Renal cortex interstitium (tissue), 11 donors: ENCODE data around the gene GPATCH8. TPM values are rescaled to one million over a fixed set of nuclear protein-coding genes. Genes with fewer than 3 reads are reported as not detected.

Experiments used
- DNase-seq, 11 donors: peaks; one replicate each; pipeline ENCODE4 v3.0.0-alpha.2; 2013; ENCODE audit warnings: low read depth in 9 of 11, low spot score in 4 of 11; ENCODE audit errors: extremely low read depth in 1 of 11
- polyA plus RNA-seq, 3 donors: library from polyadenylated mRNA; unstranded; fragments of 120-200 nt; gene quantifications; one replicate each; pipeline ENCODE4 v1.2.1, GENCODE V29; 2013; ENCODE audit not compliant: insufficient read length in 3 of 3

The GPATCH8 gene
- polyA plus RNA-seq, 3 donors, result 41.5 to 54.5 (median 44.5) TPM

DNA sequence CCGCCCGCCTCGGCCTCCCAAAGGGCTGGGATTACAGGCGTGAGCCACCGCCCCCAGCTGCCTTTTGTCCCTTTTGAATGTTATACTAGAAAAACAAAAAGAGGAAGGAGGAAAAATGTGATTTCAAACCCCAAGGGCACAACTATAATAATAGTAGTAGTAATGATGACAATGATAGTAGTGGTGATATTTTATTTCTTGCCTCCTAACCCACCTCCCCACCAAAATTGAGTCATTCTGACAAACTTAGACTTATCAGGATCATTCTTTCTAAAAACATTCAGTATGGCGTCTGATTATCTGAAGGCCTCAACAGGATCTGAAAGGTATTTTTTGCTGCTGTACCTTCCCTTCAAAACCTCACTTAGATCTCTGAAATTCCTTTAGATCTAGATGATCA is 13.6 kb downstream of the GPATCH8 start:
- DNase-seq, result no peak

DNA sequence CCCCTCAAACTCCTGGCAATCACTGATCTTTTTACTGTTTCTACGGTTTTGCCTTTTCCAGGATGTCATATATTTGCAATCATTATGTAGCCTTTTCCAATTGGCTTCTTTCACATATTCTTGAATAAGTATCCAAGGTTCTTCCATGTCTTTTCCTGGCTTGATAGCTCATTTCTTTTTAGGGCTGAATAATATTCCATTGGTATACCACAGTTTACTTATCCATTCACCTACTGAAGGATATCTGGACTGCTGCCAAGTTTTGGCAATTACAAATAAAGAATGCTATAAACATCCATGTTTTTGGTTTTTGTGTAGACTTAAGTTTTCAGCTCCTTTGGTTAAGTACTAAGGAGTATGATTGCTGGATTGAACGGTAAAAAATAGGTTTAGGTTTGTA is 16.0 kb downstream of the GPATCH8 start:
- no peak for DNase-seq

DNA sequence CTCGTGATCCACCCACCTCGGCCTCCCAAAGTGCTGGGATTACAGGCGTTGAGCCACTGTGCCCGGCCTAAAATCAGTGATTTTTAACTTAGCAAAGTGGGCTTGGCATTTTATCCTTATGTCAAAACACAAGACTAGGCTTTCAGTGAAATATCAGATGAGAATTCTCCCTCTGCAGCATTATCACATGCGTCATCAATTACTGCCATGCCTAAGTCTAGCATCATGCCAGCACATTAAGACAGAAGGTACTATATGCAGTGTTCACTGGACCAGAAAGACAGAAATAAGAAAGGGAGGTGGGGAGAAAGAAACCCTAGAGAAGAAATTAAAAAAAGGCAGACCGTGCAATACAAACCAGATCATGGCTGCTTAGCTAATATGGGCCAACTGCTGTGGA is 29.8 kb downstream of the GPATCH8 start:
- DNase-seq, result no peak

- DNase-seq, result no peak
These were observed 33.5 kb downstream of the GPATCH8 start for GRCh38 chr17:44469676-44470075.

DNA sequence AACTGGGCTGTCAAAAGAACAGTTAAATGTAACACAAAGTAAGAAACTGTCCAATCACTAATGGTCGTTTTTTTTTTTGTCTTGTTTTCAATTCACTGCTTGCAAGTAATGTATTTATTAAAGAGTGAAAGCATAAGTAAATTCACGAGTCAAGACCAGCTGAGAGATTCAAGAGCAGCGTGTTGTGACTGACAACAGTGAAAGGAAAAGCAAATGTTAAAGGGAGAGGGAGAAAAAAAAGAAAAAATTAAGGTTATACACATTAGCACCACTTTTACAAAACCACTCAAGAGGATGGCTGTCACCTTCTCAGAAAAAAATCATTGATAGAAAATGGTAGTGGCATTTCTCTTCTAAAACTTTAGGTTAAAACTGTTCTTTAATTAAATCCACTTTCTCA is 36.1 kb downstream of the GPATCH8 start:
- no peak for DNase-seq

DNA sequence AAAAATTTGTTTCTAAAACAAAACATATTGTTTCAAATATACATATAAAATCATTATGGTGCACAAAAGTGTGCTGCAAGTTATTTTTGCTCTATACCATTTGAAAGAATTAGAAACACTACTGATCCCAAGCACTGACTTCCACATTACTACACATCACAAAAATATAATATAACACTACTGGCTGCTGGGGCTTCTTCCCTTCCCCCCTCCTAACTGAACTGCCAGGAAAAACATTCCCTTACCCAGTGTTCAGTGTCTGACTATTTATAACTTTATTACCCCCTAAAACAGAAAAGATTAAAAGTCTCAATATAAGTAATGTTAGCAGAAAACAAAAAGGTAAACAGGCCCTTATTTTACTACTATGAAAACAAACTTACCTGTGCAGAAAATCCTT is 36.9 kb downstream of the GPATCH8 start:
- no peak for DNase-seq

GRCh38 chr17:44465897-44466296 is 37.3 kb downstream of the GPATCH8 start:
- DNase-seq, result no peak

DNA sequence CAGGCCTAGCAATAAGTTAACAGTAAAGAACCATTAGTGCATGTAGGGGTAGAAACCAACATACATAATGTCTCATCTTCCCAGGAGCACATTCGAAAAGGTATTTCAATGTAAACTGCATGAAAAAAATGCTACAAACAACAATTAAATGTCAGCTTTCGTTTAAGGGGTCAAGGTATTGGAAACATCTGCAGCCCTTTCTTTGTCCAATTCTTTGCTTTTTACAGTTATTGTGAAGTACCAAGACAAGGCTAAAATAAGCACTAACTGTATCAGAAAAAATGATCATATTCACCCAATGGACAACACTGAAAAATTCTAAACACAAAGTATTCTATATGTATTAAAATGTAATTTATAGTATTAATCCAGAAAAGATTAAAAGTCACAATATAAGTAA is 37.9 kb downstream of the GPATCH8 start:
- DNase-seq, result no peak

DNA sequence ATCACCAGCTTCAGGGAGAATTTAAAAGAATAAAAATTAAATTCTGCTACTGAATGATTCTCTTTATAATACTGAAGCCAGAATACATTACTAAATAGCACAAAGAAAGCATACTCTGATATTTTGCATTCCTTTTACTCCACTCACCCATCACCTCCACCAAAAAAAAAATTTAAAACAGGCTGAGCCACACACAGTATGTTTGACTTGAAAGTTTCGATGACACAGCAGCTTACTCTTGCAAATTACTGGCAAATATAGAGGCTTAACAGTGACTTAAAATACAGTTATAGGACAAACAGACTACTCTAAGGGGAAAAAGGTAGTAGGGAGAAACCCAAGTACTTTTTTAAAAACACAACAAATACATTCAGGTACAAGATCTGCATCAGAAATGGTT is 39.2 kb downstream of the GPATCH8 start:
- DNase-seq, result no peak

GRCh38 chr17:44451832-44452231 is 51.4 kb downstream of the GPATCH8 start:
- DNase-seq, result no peak

DNA sequence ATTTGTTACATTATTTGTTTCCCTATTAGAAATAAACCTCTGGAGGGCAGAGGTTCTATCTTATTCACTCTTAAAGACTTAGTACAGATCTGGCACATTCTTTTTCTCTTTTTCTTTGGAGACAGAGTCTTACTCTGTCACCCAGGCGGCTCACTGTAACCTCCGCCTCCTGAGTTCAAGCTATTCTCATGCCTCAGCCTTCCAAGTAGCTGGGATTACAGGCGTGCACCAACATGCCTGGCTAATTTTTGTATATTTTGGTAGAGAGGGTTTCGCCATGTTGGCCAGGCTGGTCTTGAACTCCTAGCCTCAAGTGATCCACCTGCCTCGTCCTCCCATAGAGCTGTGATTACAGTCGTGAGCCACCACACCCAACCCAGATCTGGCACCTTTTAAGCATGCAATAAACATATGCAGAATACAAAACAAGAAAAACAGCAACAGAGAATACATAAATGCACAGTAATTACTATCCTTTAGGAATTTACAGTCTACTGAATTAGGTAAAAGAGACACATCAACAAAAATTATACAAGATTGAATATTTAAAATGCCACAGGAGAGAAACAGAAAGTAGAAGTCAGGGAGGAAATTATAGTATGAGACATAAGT is 52.1 kb downstream of the GPATCH8 start:
- no peak for DNase-seq

GRCh38 chr17:44448412-44448811 is 54.8 kb downstream of the GPATCH8 start:
- no peak for DNase-seq

DNA sequence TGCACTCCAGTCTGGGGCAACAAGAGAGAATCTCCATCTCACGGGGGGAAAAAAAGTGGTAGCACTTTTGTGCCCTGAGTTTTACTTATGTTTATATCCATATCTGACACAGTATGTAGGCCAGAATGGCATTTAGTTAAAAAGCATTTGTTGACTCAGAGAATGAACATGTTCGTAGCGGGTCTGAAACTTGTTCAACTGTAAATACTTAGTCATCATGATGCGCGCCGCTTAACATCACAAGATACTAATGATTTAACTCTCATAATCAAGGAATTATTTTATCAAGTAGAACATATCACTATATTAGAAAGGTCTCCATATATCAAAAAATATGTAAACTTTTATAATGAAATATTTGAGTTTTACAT is 58.5 kb downstream of the GPATCH8 start:
- DNase-seq, result no peak

DNA sequence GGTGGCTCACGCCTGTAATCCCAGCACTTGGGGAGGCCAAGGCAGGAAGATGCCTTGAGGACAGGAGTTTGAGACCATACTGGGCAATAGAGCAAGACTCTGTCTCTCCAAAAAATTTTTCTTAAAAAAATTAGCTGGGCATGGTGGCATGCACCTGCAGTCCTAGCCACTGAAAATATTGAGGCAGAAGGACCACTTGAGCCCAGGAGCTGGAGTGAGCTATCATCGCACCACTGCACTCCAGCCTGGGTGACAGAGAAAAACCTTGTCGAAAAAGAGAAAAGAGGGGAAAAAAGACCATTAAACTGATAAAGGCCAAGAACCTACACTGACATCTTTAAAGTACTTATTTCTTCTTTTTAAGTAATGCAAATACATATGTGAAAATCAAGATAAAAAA is 60.4 kb downstream of the GPATCH8 start:
- DNase-seq, result no peak

DNA sequence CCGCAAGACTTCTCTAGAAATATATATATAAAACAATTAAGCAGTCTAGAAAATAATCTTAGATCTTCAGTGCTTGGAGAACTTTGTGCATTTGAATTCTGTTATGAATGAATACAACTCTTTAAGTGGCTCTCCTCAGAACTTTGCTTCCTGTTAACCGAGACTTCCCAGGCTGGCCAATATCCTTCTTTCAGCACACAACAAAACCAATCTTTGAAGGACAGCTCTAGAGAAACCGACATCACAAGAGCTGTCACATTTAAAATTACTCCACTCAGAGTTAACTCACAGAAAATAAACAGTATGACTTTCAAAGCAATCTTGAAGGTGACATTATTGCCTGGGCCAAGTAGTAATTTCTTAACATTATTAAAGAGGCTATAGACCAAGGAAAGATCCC is 64.0 kb downstream of the GPATCH8 start:
- no peak for DNase-seq

- DNase-seq, result peak in 3 of 11 donors; percentile 2 to 7 (median 2)
These were observed 64.6 kb downstream of the GPATCH8 start for GRCh38 chr17:44438636-44439035.

- DNase-seq, result no peak
These were observed 66.9 kb downstream of the GPATCH8 start for GRCh38 chr17:44436336-44436735.

- no peak for DNase-seq
These were observed 70.7 kb downstream of the GPATCH8 start for GRCh38 chr17:44432254-44433157.

DNA sequence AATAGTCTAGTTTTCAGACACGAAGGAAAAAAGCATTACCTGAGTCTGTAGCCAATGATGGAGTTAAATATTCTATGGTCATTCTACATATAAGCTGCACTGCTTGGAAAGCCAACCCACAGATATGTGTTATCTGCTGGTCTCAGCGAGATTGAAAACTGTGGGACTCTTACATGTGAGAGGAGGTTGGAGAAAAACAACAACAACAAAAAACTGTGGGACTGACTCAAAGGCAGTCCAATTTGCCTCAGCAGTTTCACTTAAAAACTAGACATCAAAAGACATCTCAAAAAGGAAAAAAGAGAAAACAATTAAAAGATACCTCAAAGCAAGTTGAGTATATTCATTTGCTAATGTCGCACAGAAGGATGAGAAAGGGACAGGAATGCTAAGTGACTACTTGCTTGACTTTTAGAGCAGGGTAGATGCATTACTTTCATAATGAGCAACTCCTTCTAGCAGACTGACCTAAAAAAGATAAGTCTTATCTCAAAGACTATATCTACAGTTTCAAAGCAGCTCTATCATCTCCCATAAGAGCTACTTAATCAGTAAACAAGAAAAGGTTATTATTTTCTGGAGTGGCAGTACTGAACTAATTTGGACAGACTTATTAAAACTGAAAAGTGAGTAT is 78.3 kb downstream of the GPATCH8 start:
- DNase-seq, result no peak

DNA sequence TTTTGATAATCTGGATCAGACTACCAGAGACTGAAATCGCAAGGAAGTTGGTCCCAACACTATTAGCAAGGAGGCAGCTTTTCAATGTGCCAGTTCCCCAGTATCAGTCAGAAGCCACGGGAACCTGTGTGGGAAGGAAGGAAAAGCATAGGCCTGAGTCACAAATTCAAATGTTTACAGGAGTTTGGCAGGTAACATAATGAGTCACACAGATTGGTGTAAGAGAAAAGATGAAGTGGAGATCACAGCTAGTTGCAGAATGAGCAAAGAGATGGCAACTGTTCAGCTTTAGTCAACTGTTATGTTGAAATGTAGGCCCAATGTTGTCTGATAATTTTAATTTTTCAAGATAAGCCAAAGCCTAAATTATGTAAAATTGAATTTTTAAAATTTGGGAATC is 85.7 kb downstream of the GPATCH8 start:
- no peak for DNase-seq
